CD4-positive, alpha-beta T cell treated with Interleukin-17A for 1 hour (primary cell): ENCODE measurements around the gene RBMX2.
"Not testable (repeated sequence)": the region's sequence is repeated elsewhere in the genome, so short reads cannot be mapped to it uniquely, and the experiment has no call there.

Source experiments
- DNase-seq: peaks from one replicate; pipeline ENCODE4 v3.0.0-alpha.2; 2020

The RBMX2 gene, protein sequence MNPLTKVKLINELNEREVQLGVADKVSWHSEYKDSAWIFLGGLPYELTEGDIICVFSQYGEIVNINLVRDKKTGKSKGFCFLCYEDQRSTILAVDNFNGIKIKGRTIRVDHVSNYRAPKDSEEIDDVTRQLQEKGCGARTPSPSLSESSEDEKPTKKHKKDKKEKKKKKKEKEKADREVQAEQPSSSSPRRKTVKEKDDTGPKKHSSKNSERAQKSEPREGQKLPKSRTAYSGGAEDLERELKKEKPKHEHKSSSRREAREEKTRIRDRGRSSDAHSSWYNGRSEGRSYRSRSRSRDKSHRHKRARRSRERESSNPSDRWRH

DNA sequence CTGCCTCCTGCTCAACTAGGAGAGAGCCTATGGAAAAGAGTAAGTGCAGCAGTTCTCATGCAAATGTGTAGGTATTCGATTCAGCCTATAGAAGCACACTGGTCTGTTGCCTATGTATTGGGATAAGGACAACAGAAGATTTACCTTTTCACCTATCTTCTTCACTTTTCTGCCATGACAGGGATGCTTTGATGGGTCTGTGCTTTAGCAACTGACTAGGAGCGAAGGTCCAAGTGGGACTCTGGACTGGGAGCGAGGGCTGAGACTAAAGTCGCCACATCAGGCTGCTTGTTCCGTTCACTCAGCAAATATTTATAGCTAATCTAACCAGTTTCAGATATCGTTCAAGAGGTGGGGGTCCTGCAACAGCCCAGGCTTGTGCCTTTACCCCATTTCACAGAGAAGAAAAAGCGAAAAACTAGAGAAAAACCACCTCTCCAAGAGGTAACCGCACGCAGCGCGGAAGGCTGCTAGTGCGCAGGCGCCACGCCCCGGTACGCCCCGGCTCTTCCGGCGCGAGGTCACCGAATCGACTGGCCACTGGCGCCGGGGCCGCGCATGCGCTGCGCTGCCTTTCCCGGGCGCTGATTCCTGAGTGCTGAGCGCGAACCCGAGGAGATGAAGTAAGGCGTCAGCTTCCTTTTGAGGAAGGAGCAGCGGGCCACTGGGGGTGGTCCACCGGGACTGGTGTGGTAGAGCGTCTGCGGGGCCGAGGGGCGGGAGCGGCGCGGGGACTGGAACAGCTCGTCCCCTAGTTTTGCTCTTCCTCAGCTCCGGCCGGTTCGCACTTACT is at the start of gene RBMX2:
Gene RBMX2, plus strand, starts transcription at position 573 of the 793 bp plus-strand sequence. Its CDS starts 46 bp downstream, at position 619.
- peak; percentile 78 for DNase-seq

DNA sequence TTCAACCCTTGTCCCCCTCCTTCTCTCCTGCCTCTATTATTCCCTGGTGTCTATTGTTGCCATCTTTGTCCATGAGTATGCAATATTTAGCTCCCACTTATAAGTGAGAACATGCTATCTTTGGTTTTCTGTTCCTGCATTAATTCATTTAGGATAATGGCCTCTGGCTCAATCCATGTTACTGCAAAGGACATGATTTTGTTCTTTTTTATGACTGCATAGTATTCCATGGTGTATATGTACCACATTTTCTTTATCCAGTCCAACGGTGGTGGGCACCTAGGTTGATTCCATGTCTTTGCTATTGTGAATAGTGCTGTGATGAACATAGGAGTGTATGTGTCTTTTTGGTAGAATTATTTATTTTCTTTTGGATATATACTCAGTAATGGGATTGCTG is 49.7 kb upstream of the RBMX2 start:
- not testable (repeated sequence) for DNase-seq

DNA sequence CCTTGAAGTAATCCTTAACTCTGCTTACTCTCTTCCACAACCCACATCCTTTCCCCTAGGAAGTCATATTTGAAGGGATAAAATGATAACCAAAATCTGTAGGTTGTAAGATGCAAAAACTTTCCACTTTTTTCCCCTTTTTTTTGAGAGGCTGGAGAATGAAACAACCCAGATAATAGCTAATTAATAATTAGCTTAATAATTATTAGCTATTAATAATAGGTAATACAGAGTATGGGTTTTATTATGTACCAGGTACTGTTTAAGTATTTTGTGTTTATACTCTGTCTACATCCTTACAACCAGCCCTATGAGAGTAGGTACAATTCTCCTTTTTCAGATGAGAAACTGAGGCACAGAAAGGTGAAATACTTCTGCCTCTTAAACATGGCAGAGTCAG is 25.7 kb upstream of the RBMX2 start:
- DNase-seq, result no peak

DNA sequence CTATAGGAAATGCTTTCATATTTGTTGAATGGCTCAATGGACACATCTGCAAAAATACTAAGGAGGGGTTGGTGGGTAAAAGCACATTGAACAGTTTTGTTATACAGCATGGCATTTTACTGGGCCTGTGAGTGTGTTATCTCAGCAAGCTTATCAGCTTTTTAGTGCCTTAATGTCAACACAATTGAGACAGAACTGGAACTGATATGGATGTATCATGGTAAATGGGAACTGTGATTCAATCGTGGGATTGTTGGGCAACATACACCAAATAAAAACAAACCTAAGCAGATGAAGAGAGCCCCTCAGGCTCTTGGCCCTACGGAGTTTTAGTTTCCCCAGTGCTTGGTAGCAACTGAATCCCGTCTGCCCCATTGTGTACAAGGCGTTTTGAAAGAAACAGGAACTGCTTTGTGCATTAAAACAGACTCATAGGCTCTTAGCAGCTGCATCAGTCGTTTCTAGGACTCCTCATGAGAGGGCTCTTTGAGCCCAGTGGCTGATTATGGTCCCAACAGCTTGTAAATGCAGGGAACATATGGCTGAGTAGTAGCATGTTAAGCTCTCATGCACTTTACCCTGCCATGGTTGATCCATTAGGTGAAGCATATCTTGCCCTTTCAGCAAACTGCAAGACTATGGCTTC is 23.6 kb upstream of the RBMX2 start:
- no peak for DNase-seq

DNA sequence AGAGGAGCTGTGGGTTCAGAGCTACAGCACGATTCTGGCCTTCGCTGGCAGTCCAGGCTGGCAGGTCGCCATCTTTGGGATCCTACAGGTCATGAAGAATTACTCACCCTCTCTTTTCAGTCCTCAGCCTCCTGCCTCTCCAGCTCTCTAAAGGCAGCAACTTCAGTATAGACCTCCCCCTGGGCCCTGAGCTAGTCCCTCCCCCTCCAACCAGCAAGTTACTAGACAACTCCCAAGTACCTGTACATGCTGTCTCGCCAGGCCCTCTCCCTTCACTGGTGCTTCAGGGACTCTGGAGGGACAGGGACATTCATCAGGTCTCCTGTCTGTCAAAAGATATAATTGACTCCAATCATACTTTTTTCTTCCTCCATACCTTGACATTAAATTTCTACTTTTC is 16.3 kb upstream of the RBMX2 start, which contains the start of gene GPR119:
Gene GPR119, minus strand, starts transcription at position 155 of the 400 bp plus-strand sequence. CDS start 227 bp downstream, outside the sequence.
- no peak for DNase-seq

DNA sequence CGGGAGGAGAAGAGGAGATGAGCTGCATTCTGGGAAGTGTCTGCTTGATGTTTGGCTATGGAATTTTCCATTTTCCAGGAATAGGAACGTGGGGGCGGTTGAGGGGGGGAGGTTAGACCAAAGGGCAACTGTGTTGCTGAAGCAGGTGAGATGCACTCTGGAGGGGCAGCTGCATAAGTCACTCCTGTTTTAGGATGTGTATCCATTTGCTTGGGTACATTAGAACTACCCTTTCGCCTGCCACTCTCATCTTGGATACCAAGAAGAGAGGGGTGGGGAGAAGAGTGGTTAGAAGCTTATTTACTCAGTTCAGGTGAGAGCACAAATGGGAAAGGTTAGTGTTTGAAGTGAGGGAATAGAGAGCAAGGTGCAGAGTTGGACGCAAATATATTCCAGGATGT is 15.4 kb upstream of the RBMX2 start:
- DNase-seq, result no peak

DNA sequence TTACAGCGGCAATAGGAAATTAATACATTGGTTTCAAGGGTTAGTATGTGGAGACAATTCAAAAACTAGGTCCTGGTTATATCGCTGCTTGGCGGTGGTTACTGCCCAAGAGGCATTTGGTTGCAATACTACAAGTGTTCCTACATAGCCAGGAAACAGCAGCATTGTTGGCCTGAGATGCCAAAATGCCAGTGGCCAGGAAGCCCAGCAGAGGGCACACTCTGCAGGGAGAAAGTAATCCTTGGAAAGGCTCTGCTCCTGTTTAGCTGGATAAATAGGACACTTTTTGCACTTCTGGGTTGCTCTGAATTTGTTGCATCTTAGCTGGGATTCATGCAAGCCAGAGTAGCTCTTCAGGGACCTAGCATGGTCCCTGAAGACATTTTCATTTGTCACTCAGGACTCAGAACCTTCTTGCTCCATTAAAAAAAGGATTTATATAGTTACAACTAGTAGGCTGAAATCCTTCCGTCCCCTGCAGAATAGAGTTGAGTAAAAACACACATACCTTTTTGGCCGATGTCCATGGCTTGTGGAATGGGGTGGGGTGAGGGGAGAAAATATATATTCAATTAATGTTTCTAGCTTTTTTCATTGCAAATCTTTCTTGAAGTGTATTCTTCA is 8.2 kb upstream of the RBMX2 start:
- DNase-seq, result no peak

DNA sequence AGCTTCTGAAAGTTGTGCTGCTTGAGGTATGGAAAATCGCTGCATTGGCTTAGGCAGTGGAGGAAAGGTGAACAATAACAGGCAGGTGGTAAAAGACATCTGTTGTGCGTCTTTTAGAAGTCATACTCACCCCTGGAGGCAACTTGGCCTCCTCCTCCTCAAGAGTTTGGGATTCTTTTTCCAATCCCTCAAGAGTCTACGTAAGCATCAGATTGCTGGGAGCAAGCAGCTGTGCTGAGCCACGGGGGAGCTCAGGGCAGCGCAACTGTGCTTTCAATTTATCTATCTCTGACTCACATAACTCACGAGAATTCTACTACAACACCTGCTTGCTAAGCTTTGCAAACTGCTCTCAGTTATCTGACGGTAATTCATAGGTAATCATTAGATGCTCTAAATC is 6.4 kb upstream of the RBMX2 start:
- no peak for DNase-seq

DNA sequence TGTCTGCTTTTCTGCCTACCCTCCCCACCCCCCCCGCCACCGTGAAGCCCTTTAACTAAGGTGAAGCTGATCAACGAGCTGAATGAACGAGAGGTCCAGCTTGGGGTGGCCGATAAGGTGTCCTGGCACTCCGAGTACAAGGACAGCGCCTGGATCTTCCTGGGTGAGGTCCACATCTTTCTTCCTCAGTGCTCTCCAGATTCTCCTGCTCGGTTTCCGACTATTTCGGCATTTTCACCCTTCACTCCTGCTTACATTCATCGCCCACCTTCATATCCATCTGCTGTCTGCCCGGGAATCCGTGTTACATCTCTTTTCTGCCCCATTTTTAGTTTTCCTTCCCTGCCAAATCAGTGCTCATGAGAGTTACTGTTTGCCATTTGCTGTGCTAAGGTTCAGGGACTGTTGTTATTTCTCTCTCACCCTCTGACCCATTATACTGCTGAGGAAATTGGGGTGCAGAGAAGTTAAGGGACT is 459 bp downstream of the RBMX2 start:
- no peak for DNase-seq

DNA sequence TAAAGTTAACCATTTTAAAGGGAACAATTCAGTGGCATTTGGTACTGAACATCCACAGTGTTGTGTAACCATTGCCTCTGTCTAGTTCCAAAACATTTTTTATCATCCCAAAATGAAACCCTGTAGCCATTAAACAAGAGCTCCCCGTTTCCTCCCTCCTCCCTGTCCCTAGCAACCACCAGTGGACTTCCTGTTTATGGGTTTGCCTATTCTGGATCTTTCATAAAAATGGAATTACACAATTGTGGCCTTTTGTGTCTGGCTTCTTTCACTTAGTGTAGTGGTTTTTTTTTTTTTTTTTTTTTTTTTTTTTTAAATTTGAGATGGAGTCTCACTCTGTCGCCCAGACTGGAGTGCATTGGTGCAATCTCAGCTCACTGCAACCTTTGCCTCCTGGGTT is 11.6 kb downstream of the RBMX2 start:
- DNase-seq, result no peak

DNA sequence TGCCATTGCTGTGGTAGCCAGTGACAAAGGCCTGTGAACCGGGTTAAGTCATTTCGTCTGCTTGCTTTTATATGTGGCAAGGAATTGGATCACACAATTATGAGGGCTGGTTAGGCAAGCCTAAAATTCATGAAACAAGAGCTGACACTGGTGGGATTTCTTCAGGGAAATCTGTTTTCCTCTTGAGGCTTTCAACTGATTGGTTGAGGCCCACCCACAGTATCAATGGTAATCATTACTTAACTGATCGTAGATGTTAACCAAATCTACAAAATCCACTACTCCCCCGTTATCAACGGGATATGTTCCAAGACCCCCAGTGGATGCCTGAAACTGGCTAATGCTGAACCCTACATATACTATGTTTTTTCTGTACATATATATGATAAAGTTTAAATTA is 13.0 kb downstream of the RBMX2 start:
- no peak for DNase-seq

DNA sequence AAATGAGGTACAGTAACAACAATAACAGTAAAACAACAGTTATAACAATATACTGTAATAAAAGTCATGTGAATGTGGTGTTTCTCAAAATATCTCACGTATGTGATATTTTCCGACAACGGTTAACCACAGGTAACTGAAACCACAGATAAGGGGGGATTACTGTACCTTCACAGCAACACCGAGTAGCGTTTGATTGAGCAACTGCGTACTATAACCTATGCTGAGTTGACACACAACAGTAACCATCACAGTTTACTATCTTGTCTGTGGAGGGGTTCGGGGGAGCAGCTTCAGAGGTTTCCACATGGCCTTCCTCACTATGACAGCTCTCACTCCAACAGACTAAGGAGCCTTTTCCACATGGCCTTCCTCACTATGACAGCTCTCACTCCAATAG is 13.4 kb downstream of the RBMX2 start:
- peak; percentile 4 for DNase-seq

DNA sequence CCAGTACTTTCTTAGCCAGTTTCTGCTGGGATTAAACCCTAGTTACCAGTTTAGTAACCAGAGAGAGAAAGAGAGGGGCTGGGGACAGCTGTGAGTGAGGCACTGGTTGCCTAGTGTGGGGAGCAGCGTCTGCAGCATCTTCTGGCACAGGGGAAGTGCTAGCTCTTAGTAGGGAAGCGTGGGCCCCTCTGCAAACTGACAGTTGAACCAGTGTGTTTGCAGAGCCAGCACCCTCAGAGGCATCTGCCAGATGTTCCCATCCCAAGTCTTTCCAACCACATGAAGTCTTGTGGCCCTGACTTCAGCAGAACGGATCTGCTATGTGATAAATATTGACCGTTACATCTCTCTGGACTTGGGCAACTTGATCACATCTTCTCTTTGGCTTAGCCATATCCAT is 15.0 kb downstream of the RBMX2 start:
- DNase-seq, result no peak

DNA sequence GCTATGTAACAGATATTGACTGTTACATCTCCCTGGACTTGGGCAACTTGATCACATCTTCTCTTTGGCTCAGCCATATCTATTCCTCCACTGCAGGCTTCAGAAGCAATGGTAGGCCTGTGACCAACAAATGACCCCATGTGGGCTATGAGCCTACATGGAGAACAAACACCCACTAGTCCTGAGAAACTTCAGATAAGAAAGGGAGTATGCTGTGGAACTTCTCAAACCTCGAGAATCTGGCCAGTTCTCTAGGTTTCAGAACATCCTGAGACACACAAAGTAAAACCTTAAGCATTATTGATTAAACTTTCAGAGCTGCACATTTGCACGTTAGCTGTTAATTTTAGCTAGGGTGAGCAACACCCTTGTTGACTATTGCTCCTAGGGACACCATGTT is 16.3 kb downstream of the RBMX2 start:
- no peak for DNase-seq

DNA sequence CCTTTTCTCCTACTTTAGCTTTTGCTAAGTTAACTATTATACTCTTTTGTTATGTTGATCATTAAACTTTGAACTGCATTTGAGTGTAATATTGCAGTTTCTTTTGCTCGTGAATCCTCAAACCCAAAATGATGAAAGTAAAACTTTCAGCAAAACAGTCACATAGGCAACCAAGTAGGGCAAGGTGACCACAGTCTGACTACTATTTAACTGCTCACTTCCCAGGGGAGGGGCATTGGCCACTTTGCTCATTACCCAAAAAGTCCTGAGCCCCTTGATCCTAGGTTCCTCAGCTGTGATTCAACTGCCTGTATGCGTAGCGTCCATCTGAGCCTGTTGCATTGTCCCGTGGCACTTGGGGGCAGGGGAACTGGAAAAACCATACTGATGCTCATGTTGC is 17.0 kb downstream of the RBMX2 start:
- DNase-seq, result no peak

DNA sequence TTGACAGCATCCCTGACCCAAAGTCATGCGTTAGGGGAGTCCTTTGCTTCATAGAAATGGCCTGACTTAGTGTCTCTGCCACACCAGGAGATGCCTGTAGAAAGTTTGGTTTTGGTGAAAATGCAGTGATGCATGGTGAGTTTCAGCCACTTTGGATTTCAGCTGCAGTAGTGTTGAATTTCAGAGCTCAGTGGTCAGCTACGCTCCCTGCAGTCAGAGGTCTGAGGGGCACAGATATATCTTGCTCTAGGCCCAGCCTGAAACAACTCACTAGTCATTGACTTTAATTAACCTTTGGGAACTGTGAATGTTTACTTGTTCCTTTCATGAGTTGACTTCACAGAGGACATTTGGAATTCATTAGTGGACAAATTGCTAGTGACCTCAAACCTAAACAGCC is 17.5 kb downstream of the RBMX2 start:
- DNase-seq, result no peak

DNA sequence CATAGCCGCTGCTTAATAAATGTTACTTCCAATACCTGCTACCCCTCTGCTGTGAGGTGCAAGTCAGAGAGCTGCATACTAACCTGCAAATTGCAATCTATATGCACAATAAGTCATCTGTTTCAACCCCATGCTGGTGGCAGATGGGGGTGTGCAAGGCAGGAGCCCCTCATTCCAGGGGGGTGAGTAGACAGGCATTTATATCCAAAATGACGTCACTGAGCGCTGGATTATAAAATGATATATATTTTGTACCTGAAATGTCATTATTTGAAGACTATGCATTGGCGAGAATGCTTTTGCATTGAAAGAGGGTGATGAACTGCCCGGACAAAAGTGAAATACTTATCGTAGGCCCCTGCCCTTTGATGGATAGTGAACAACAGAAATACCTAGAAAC is 24.7 kb downstream of the RBMX2 start:
- no peak for DNase-seq

DNA sequence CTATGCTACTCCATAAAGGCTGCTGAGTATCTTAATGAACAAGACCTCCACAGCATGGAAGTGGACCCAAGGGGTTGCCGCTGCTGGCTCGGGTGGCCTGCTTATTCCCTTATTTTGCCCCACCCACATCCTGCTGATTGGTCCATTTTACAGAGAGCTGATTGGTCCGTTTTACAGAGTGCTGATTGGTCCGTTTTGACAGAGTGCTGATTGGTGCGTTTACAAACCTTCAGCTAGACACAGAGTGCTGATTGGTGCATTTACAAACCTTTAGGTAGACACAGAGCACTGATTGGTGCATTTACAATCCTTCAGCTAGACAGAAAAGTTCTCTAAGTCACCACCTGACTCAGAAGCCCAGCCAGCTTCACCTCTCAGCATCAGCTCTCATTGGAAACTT is 27.4 kb downstream of the RBMX2 start:
- DNase-seq, result not testable (repeated sequence)

DNA sequence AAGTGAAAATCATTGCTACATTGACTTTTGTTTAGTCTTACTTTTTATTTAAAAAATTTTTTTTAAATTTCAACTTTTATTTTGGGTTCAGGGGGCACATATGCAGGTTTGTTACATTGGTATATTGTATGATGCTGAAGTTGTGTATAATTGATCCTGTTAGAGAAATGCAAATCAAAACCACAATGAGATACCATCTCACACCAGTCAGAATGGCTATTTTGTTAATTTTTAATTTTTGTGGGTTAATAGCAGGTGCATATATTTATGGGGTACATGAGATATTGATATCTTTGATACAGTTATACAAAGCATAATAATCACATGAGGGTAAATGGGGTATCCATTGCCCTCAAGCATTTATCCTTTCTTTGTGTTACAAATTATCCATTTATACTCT is 34.1 kb downstream of the RBMX2 start:
- no peak for DNase-seq

DNA sequence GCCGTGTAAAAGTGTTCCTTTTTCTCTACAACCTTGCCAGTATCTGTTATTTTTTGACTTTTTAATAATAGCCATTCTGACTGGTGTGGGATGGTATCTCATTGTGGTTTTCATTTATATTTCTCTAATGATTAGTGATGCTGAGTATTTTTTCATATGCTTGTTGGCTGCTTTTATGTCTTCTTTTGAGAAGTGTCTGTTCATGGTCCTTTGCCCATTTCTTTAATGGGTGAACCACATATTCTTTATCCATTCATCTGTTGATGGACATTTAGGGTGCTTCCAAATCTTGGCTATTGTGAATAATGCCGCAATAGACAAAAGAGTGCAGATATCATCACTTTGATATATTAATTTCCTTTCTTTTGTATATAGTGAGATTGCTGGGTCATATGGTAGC is 36.2 kb downstream of the RBMX2 start:
- not testable (repeated sequence) for DNase-seq

DNA sequence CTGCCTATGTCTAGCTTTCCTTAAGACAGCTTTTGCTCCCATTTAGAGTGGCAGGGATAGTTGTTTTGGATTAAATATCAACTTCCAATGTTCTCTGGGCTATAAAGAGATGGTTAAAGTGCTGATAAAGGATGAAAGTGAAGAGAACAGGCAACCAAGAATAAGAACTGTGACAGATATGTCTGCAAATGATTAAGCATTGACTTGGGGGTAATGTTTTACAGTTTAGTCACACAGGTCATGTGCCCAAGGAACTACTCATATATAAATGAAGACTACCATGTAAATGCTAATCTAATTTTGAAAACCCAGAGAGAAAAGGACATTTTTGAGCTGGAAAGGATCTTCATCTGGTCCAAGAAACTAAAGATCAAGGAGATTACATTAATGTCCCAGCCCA is 42.1 kb downstream of the RBMX2 start:
- DNase-seq, result no peak

DNA sequence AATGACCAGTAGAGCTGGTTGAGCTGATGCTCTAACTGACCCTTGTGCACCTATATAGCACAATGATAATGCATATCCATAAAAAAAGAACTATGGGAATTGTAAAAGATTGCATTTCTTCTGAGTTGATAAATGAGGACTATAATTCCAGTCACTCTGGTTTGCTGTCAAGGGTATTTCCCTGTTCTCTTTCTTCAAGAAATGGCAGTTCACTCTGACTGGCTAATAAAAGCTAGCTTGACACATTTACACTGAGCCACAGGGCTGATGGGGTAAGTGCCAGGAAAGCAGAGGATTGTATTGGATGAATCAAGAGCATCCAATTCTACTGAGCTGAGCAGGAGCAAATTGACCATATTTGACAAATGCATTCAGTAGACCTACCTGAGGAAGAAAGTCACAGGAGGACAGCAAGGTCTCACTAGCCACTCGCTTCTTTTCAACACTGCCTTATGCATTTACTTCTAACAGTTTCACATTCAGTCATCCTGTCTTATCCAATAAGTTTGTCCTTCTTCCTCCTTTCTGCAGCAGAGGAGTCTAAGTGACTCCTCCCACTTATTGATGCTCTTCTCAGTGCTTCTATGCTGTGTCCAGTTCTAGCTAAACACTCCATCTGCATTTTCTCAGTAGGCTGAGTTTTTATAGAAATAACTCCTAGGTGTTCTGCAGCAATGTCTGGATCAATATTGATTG is 43.0 kb downstream of the RBMX2 start:
- no peak for DNase-seq

DNA sequence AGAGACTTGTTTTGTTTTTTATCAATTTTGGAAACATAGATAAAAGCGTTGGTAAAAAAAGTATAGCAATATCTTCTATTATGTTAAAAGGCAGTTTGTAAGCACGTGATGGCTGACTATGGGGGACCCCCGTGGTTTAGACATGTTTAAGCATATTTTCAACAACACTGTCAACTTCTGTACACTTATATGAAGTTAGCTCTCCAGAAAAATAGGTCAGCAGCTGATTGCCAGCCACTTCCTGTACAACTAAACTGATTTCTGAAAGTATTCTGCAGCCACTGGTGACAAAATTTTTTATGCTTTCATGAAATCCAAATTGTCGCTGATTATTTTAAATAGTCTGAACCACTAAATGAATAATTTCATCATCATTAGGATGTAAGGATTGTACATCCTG is 45.2 kb downstream of the RBMX2 start:
- no peak for DNase-seq
